Inflammatory macrophage (primary cell): ENCODE measurements around the gene LRMDA.

Experiments used
- DNase-seq, 2 donors: peaks; one replicate each; pipeline ENCODE4 v3.0.0-alpha.2; 2020 to 2022

Gene LRMDA

GRCh38 chr10:75883081-75884072 lies 452.0 kb downstream of the LRMDA start:
- no peak for DNase-seq

- DNase-seq: no peak
These were observed 453.4 kb downstream of the LRMDA start for GRCh38 chr10:75884808-75885207.

- DNase-seq: no peak
These were observed 455.9 kb downstream of the LRMDA start for GRCh38 chr10:75887369-75887768.

- no peak for DNase-seq
These were observed 456.7 kb downstream of the LRMDA start for GRCh38 chr10:75887992-75888680.

GRCh38 chr10:75889051-75889450 lies 457.6 kb downstream of the LRMDA start:
- no peak for DNase-seq

- no peak for DNase-seq
These were observed 463.3 kb downstream of the LRMDA start for GRCh38 chr10:75894761-75895160.

- DNase-seq: no peak
These were observed 463.8 kb downstream of the LRMDA start for GRCh38 chr10:75895259-75895658.

GRCh38 chr10:75899816-75900390 lies 468.5 kb downstream of the LRMDA start:
- no peak for DNase-seq

GRCh38 chr10:75902816-75903215 lies 471.4 kb downstream of the LRMDA start:
- no peak for DNase-seq

GRCh38 chr10:75904499-75905283 lies 473.3 kb downstream of the LRMDA start:
- no peak for DNase-seq

GRCh38 chr10:75905490-75905889 lies 474.1 kb downstream of the LRMDA start:
- DNase-seq: no peak

GRCh38 chr10:75910032-75910431 lies 478.6 kb downstream of the LRMDA start:
- peak; percentile 14 to 28 for DNase-seq

GRCh38 chr10:75911426-75911825 lies 480.0 kb downstream of the LRMDA start:
- DNase-seq: no peak

GRCh38 chr10:75916906-75917305 lies 485.5 kb downstream of the LRMDA start:
- DNase-seq: no peak

- no peak for DNase-seq
These were observed 488.5 kb downstream of the LRMDA start for GRCh38 chr10:75919913-75920312.

GRCh38 chr10:75922435-75922834 lies 491.0 kb downstream of the LRMDA start:
- DNase-seq: peak in 1 of 2 donors; percentile 2

GRCh38 chr10:75924309-75924902 lies 493.0 kb downstream of the LRMDA start:
- no peak for DNase-seq

GRCh38 chr10:75925999-75926398 lies 494.6 kb downstream of the LRMDA start:
- no peak for DNase-seq

- DNase-seq: no peak
These were observed 495.3 kb downstream of the LRMDA start for GRCh38 chr10:75926763-75927162.

GRCh38 chr10:75928231-75928630 lies 496.8 kb downstream of the LRMDA start:
- DNase-seq: no peak

- DNase-seq: no peak
These were observed 498.3 kb downstream of the LRMDA start for GRCh38 chr10:75929630-75930161.

- peak in 1 of 2 donors; percentile 9 for DNase-seq
These were observed 501.5 kb downstream of the LRMDA start for GRCh38 chr10:75932921-75933320.
